B cell (primary cell): ENCODE measurements around the gene ZNF106. TPM values are rescaled to one million over a fixed set of nuclear protein-coding genes. Genes with fewer than 3 reads are reported as not detected.

ENCODE experiments used
- ATAC-seq: fragments of 200-7000 bp; cut with Tn5 transposase; one replicate; pipeline ENCODE4 v1.10.0; 2021; ENCODE audit warnings: low read depth, mild to moderate bottlenecking, moderate number of reproducible peaks, moderate library complexity
- CTCF ChIA-PET: fragments of 350-600 bp; sonication (Branson Sonifier 250); formaldehyde crosslinking; loops from one replicate; lab custom pipeline; 2021; ENCODE audit warnings: antibody characterized with exemption, inconsistent platforms; lab: Charles Lee
- POLR2A ChIA-PET: fragments of 350-600 bp; sonication (Branson Sonifier 250); formaldehyde crosslinking; loops from one replicate; lab custom pipeline; 2021; ENCODE audit warnings: antibody characterized with exemption; lab: Charles Lee
- DNase-seq: peaks from one replicate; pipeline ENCODE4 v3.0.0; 2013
- H2AFZ ChIP-seq: 2 replicates; pipeline ENCODE4 v1.6.1; 2012; ENCODE audit warnings: mild to moderate bottlenecking, low read depth, low read length; ENCODE audit not compliant: insufficient read depth, poor library complexity, severe bottlenecking
- H3K27ac ChIP-seq, 2 donors: 1 replicate in 1 of 2; 2 replicates in 1 of 2; pipeline ENCODE4 v1.5.1; 2012 to 2013; ENCODE audit warnings: low read length in 2 of 2, mild to moderate bottlenecking in 2 of 2, moderate library complexity in 1 of 2
- H3K27me3 ChIP-seq, 4 experiments: fragments of 200-600 bp in 1 of 4; sonication (generic) in 1 of 4; replicated peaks in 1 of 4; 1 replicate in 2 of 4; 2 replicates in 2 of 4; pipeline versions ENCODE4 v1.6.1 to v1.7.0; 2013 to 2016; ENCODE audit warnings: low read length in 3 of 4, mild to moderate bottlenecking in 2 of 4, mixed read lengths in 1 of 4, moderate library complexity in 1 of 4; ENCODE audit not compliant: insufficient read depth in 4 of 4, control insufficient read depth in 3 of 4; ENCODE audit errors: control extremely low read depth in 1 of 4
- H3K36me3 ChIP-seq, 2 experiments: replicated peaks in 1 of 2; 1 replicate in 1 of 2; 2 replicates in 1 of 2; pipeline versions ENCODE4 v1.6.1 to v1.7.1; 2013; ENCODE audit warnings: low read length in 1 of 2; ENCODE audit not compliant: insufficient read depth in 2 of 2, control insufficient read depth in 1 of 2; ENCODE audit errors: control extremely low read depth in 1 of 2, extremely low read depth in 1 of 2
- H3K4me1 ChIP-seq, 2 donors: fragments of 200-600 bp in 1 of 2; sonication (generic) in 1 of 2; 1 replicate in 1 of 2; 2 replicates in 1 of 2; pipeline versions ENCODE4 v1.5.1 to v1.6.1; 2013 to 2017; ENCODE audit warnings: low read length in 2 of 2; ENCODE audit not compliant: control insufficient read depth in 2 of 2, insufficient read depth in 2 of 2
- H3K4me2 ChIP-seq: replicated peaks from 2 replicates; pipeline ENCODE3; 2012; ENCODE audit warnings: mild to moderate bottlenecking, low read depth, low read length; ENCODE audit not compliant: poor library complexity, severe bottlenecking
- H3K4me3 ChIP-seq, 5 experiments: fragments of 200-600 bp in 1 of 5; sonication (generic) in 1 of 5; 1 replicate in 3 of 5; 2 replicates in 2 of 5; pipeline versions ENCODE4 v1.5.1 to v1.7.0; 2011 to 2016; ENCODE audit warnings: low read length in 4 of 5, mild to moderate bottlenecking in 4 of 5, low read depth in 2 of 5, control low read depth in 1 of 5, moderate library complexity in 1 of 5; ENCODE audit not compliant: insufficient read depth in 1 of 5; ENCODE audit errors: control extremely low read depth in 1 of 5, extremely low read depth in 1 of 5
- H3K79me2 ChIP-seq: fragments of 200-600 bp; sonication (generic); one replicate; pipeline ENCODE4 v1.6.0; 2016; ENCODE audit warnings: low read length; ENCODE audit not compliant: control insufficient read depth, insufficient read depth
- H3K9ac ChIP-seq: fragments of 200-600 bp; sonication (generic); 2 replicates; pipeline ENCODE4 v1.6.1; 2017; ENCODE audit warnings: mild to moderate bottlenecking, low read length, moderate library complexity
- H3K9me3 ChIP-seq, 3 donors: one replicate each; pipeline versions ENCODE4 v1.6.1 to v1.7.1; 2013; ENCODE audit warnings: low read length in 2 of 3; ENCODE audit not compliant: control insufficient read depth in 2 of 3, insufficient read depth in 1 of 3; ENCODE audit errors: control extremely low read depth in 1 of 3
- H4K20me1 ChIP-seq: 2 replicates; pipeline ENCODE4 v1.6.0; 2012; ENCODE audit warnings: mild to moderate bottlenecking, low read length; ENCODE audit not compliant: insufficient read depth, control insufficient read depth, poor library complexity, severe bottlenecking
- H3K27ac Mint-ChIP-seq: one replicate; pipeline ENCODE4 v1.8.0; 2021; ENCODE audit warnings: mixed read lengths
- H3K27me3 Mint-ChIP-seq: one replicate; pipeline ENCODE4 v1.8.0; 2021; ENCODE audit warnings: mixed read lengths
- H3K4me1 Mint-ChIP-seq: one replicate; pipeline ENCODE4 v1.8.0; 2021; ENCODE audit warnings: mixed read lengths
- H3K4me3 Mint-ChIP-seq: one replicate; pipeline ENCODE4 v1.8.0; 2021; ENCODE audit warnings: mixed read lengths
- H3K9me3 Mint-ChIP-seq: one replicate; pipeline ENCODE4 v1.8.0; 2022; ENCODE audit warnings: mixed read lengths; ENCODE audit not compliant: insufficient read depth
- CTCF ChIP-seq: fragments of 200-600 bp; IDR thresholded peaks from one replicate; pipeline ENCODE4 v1.8.0; 2022; ENCODE audit warnings: antibody characterized with exemption, mild to moderate bottlenecking
- EZH2 ChIP-seq: IDR thresholded peaks from 2 replicates; pipeline ENCODE4 v1.6.1; 2012; ENCODE audit warnings: borderline replicate concordance, low read depth, mild to moderate bottlenecking, moderate library complexity, low read length; ENCODE audit not compliant: insufficient read depth, poor library complexity, severe bottlenecking
- WGBS: methylation state at CpG from one replicate; pipeline ENCODE4 v1.1.5; 2013; ENCODE audit warnings: missing lambda C conversion rate; ENCODE audit not compliant: insufficient coverage; 5-methylcytosine and 5-hydroxymethylcytosine counted together
- intact Hi-C: fragments of 100-400 bp; cut with micrococcal nuclease; formaldehyde crosslinking; loops from one replicate; pipeline ENCODE4 v1.10.0; 2022
- polyA plus RNA-seq: library from polyadenylated mRNA; depleted of rRNA; stranded (reverse); fragments of >200 nt; gene quantifications from 2 replicates; pipeline ENCODE4 v1.2.3, GENCODE V29; 2012
- total RNA-seq, 2 donors: library from RNA; stranded (reverse); fragments of 120-200 nt in 1 of 2; gene quantifications; 1 replicate in 1 of 2; 2 replicates in 1 of 2; pipeline versions ENCODE4 v1.2.3 to v1.2.4, GENCODE V29; 2013 to 2022

ZNF106 gene
- total and polyA plus RNA-seq, 2 donors (not counting 1 experiment from before 2014, with no cell fraction given): 10.1 to 51.4 TPM

- whole genome bisulfite sequencing: 97% methylated on average over 4 of the region's 6 CpGs
- H3K4me2 ChIP-seq: no peak overlapping the region
- Mint-ChIP-seq H3K4me3 (no peak overlapping the region), H3K9me3 (no peaks in the 10 kb centered on the region), H3K27ac (no peak overlapping the region), H3K27me3 (no peaks in the 10 kb centered on the region), H3K4me1 (no peaks in the 10 kb centered on the region)
- H2AFZ ChIP-seq: no peak overlapping the region
- ATAC-seq (no peak), DNase-seq (no peak)
- H3K27ac ChIP-seq: no peak overlapping the region
- ChIA-PET POLR2A (interaction anchor here (0.6 kb wide), 1 partner anchor 1852 kb away, joined by 9 read pairs; no protein-coding TSS in a partner anchor), CTCF (no interaction called here)
- TF ChIP-seq CTCF (no peak), EZH2 (no peak)
- no peak overlapping the region for H3K4me3 ChIP-seq
- H3K9ac ChIP-seq: no peak overlapping the region
- H4K20me1 ChIP-seq: no peaks in the 10 kb centered on the region
- H3K27me3 ChIP-seq: no peaks in the 10 kb centered on the region
- intact Hi-C loops: no loop called here
- H3K79me2 ChIP-seq: no peaks in the 10 kb centered on the region
- no peaks in the 10 kb centered on the region for H3K4me1 ChIP-seq
- no peaks in the 10 kb centered on the region for H3K9me3 ChIP-seq
- H3K36me3 ChIP-seq: peaks cover 5 to 74% of the 10 kb centered on the region in 2 experiments
Observed at GRCh38 chr15:42448281-42448680, 42.7 kb downstream of the ZNF106 start.

DNA sequence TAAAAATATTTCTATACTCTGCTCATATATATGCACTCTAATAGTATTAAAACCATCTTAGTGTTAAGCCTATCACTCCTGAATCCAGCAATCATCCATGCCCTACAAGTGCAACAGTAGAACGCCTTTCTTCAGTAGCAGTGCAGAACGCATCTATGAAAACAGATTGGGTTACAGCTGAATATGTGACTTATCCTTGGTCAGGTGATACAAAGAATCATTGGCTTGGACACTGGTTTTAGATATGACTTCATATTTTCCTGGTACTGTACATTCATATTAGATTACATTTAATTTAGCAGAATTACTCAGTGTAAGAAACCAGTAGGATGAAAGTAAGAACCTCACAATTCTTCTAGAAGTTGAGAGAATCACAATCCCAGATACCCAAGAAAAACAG, 43.3 kb downstream of the ZNF106 start:
- H3K9me3 Mint-ChIP-seq: no peaks in the 10 kb centered on the region
- H3K27ac Mint-ChIP-seq: no peak overlapping the region
- Histone ChIP-seq H3K4me2 (no peak overlapping the region), H4K20me1 (no peaks in the 10 kb centered on the region), H3K9me3 (no peaks in the 10 kb centered on the region), H3K36me3 (peaks cover 2 to 78% of the 10 kb centered on the region in 2 experiments), H3K27me3 (no peaks in the 10 kb centered on the region), H3K4me3 (no peak overlapping the region), H3K79me2 (no peaks in the 10 kb centered on the region), H3K9ac (no peak overlapping the region), H2AFZ (no peak overlapping the region), H3K27ac (no peak overlapping the region), H3K4me1 (no peaks in the 10 kb centered on the region)
- no peak overlapping the region for H3K4me3 Mint-ChIP-seq
- DNase-seq (no peak), ATAC-seq (no peak)
- WGBS: no CpG with 5 or more reads among the region's 2 CpGs
- no peak for TF ChIP-seq CTCF
- no peak for TF ChIP-seq EZH2
- ChIA-PET CTCF (no interaction called here), POLR2A (no interaction called here)
- intact Hi-C loops: no loop called here
- H3K4me1 Mint-ChIP-seq: no peaks in the 10 kb centered on the region
- H3K27me3 Mint-ChIP-seq: no peaks in the 10 kb centered on the region
